ENCODE results near the gene CWF19L2.
"Not testable (repeated sequence)": the region's sequence is repeated elsewhere in the genome, so short reads cannot be mapped to it uniquely, and the experiment has no call there.

Gene CWF19L2

DNA sequence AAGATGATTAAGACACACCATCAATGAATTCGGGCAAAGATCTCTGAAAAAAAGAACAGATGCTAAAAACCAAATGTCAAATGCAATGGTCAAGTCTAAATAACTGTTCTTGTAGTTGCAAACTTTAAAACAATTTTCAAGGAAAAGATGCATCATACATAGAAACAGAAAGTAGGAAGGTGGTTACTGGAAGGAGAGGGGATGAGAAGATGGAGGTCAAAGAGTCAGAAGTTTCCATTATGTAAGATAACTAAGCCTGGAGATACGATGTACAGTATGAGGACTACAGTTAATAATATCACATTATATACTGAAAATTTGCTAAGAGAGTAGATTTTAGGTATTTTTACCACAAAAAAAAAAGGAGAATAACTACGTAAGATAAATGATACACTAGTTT, 27.1 kb downstream of the CWF19L2 start:
- DNase-seq, result no peak

DNA sequence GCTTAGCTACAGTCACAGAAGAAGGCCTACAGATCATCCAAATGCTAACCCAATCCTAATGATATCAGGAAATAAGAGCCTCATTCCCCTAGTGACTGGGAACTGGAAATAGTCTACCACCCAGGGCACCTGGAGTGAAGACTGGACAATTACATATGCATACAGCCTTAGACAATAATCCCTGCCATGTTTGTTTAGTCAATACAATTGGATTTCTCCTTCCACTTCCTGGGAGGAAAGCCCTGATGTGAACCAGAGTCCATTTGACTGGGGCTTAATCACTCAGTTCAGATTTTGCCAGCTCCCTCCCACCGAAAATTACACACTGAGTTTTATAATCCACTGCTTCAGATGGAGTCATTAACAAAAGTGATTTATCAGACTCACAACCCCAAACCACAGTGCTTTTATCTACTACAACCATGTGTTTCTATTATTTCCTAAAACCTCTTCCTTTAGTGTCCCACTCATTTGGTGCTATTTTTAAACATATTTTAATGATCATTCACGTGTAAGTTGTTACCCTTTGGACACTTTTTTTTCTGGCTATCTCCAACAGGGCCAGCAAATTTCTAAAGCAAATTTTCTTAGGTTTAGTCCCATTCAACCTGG, 29.9 kb downstream of the CWF19L2 start:
- DNase-seq, result no peak

DNA sequence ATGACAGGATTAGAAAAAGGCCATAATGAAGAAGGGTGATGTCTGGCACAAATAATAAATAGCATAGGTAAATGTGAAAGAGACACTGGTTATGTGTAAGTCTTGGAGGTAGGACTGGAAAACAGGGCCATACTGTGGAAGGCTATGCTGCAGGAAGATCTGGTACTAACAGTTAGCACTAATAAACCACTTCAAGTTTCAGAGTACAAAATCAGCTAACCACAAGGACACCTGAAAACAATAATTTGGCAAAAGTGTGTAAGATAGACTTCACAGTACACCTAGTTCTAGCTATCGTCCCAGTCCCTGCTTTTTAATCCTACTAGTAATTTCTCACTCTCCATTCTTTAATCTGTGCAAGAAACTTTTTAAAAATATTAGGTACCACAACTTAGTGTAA, 44.3 kb downstream of the CWF19L2 start:
- no peak for DNase-seq

DNA sequence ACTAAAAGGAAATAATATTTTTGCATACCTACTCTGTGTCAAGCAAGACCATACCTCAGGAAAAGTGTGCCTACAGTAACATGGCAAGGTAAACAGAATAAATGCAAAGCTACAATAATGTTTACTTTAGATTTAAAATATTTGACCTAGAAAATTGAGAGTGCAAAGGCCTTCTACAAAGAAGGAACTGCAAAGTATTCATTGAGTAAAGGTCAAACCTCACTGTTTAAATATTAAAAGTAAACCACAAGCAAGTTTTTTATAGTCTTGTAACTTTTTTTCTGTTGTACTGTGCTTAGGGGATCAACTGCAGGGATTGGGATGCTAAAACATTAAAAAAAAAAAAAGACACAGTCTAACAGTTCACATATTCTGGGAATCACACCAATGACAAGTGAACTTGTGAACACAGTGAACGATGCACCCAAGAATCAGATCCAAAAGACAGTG, 48.8 kb downstream of the CWF19L2 start:
- DNase-seq, result no peak

DNA sequence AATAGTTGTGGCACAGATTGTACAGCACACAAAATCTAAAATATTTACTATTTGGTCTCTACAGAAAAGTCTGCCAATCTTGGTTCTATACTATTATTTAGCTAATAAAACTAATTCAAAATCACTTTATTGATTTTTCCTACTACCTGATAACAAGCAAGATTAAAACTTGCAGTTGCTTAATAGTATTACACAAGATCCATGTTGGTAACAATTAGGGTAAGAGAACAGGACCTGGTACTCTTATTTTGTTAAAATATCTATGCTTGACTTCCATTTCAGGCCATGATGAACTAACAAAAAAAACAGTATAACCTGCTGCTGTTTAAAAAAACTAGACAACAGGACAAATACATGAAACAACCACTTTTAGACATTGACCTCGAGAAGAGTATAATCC, 52.4 kb downstream of the CWF19L2 start:
- no peak for DNase-seq

DNA sequence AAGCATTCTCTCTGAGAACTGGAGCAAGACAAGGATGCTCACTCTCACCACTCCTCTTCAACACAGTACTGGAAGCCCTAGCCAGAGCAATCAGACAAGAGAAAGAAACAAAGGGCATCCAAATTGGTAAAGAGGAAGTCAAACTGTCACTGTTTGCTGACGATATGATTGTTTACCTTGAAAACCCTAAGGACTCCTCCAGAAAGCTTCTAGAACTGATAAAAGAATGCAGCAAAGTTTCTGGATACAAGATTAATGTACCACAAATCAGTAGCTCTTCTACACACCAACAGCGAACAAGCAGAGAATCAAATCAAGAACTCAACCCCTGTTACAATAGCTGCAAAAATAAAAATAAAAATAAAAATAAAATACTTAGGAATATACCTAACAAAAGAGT, 56.5 kb downstream of the CWF19L2 start:
- not testable (repeated sequence) for DNase-seq

DNA sequence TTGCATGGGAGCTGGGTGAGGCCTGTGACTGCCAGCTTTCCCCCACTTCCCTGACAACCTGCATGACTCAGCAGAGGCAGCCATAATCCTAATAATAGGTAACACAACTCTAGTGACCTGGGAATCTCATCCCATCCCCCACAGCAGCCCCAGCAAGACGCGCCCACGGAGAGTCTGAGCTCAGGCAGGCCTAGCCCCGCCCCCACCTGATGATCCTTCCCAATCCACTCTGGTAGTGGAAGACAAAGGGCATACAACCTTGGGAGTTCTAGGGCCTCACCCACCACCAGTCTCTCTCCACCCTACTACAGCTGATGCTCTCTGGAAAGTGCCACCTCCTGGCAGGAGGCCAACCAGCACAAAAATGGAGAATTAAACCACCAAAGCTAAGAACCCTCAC, 60.3 kb downstream of the CWF19L2 start:
- DNase-seq, result no peak

DNA sequence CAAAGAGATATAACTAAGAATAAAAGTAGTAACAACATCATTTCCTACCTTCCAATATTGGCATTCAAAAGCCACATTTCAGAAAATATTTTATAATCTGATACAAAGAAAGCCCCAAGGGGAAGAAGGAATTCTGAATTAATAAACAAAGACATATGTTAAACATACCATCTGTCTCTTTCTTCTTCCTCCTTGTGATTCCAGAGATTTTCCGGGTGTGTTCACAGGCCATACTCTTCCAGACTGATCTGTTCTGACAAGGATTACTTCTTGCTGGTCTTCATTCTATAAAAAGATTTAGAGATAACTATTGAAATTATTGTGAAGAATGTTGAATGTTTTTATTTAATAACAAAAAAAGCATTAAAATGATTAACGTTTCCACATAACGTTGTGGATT, 65.0 kb downstream of the CWF19L2 start:
- no peak for DNase-seq

DNA sequence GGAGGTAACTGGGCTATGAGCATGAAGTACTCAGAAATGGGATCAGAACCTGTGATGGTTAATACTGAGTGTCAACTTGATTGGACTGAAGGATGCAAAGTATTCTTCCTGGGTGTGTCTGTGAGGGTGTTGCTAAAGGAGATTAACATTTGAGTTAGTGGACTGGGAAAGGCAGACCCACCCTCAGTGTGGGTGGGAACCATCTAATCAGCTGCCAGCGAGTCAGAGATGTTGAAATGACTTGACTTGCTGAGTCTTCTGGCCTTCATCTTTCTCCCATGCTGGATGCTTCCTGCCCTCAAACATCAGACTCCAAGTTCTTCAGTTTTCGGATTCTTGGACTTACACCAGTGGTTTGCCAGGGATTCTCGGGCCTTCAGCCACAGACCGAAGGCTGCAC, 66.9 kb downstream of the CWF19L2 start:
- not testable (repeated sequence) for DNase-seq

DNA sequence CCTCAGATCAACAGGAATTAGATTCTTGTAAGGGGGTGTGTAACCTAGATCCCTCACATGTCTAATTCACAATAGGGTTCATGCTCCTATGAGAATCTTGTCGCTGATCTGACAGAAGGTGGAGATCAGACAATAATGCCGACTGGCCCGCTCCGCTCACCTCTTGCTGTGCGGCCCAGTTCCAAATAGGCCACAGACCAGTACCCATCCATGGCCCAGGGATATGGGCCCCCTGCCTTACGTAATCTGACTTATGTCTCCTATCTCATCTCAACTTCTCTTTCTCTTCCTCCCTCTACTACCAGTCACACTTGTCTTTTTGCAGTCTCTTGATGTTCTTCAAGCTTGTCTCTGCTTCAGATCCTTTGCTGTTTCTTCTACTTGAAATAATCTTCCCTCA, 70.0 kb downstream of the CWF19L2 start:
- DNase-seq, result no peak

DNA sequence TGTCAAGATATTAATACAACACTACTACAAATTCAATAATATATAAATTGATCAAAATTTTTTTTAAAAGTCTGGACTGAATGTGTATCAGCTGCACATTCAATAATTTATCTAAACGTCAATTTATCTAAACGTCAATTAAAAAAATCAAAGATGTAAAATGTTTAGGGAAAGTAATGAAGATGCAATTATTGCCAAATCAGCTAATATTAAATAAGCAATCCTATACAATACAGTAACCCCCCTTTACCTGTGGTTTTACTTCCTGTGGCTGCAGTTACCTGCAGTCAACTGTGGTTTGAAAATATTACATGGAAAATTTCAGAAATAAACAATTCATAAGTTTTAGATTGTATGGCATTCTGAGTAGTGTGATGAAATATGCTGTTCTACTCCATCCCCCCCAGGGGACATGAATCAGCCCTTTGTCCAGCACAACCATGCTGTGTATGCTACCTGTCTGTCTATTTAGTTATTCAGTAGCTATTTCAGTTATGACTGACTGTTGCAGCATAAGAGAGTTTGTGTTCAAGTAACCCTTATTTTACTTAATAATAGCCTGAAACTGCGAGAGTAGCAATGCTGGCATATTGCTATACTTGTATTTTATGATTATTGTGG, 72.2 kb downstream of the CWF19L2 start:
- DNase-seq, result no peak

DNA sequence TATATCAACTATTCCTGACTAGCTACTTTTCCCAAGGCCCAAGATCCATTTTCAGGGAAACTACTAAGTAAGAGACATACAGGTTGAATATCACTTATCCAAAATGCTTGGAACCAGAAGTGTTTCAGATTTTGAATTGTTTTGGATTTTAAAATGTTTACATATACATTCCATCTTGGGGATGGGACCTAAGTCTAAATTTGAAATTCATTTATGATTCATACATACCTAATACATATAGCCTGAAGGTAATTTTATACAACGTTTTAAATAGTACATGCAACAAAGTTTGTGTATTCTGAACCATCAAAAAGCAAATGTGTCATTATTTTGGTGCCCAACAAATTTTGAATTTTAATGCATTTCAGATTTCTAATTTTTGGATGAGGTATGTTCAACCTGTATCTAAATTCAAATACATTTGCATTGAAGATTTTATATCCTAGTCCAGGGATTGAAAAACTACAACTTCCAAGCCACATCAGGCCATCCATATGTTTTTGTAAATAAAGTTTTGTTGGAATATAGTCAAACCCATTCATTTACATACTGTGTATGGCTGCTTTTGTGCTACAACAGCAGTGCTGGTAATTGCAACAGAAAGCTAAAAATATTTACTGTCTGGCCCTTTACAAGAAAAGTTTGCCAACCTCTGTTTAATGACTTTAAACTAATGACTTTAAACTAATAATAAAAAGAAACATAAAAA, 73.3 kb downstream of the CWF19L2 start:
- no peak for DNase-seq

DNA sequence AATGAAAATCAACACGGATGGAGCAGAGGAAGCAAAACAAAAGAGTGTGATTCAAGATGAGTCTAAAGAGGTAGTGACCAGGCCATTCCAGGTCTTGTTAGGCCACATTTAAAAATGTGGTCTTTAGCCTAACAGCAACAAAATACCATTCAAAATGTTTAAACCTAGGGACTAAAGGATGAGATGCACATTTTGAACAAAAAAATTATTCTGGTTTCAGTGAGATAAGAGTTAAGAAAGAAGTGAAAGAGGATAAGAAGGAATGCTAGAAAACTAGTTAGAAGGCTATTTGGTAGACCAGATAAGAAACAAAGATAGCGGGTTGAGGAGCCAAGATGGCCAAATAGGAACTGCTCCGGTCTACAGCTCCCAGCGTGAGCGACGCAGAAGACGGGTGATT, 85.2 kb downstream of the CWF19L2 start:
- no peak for DNase-seq

DNA sequence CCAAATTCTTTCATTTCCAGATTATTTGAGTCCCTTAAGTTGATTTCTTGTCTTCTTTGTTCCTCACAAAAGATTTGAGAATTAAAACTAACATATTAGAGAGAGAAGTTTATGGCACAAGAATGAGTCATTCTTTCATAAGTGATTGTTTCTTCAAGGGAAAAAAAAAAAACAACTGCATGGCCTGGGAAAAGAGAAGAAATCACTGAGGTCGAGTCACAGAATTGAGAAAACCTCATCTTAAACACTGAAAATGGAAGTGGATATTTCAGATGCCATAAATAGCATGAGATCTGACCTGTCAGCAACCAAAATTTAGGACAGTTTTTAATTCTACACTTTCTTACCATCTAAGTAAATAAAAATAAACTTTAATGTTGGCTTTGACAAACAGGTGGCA, 87.2 kb downstream of the CWF19L2 start:
- no peak for DNase-seq

DNA sequence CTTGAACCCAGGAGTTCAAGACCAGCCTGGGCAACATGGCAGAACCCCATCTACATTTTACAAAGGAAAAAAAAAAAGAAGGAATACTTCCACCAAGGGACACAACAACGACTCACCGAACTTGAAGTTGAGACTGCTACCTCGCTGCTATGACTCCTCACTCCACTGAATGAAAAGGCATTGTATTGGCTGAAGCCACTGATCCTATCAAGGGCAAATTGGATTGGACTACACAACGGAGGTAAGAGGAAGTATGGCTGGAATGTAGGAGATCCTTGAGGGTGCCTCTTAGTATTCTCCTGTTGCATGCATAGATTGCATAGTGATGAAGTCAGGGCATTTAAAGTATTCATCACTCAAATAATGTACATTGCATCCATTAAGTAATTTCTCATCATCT, 97.9 kb downstream of the CWF19L2 start:
- no peak for DNase-seq

DNA sequence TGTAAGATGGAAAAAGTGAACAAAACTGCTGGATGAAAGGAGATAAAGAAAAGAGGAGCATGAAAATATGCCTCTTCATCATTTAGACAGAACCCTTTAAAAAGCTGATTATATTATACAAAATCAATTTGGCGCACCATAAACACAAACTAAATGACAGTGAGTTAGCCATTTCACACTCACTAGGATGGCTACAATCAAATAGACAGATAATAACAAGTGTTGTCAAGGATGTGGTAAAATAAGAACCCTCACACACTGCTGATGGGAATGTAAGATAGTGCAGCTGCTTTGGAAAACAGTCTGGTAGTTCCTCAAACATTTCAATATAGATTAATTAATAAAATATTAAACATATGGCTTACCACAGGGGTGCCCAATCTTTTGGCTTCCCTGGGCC, 99.7 kb downstream of the CWF19L2 start:
- DNase-seq, result no peak

DNA sequence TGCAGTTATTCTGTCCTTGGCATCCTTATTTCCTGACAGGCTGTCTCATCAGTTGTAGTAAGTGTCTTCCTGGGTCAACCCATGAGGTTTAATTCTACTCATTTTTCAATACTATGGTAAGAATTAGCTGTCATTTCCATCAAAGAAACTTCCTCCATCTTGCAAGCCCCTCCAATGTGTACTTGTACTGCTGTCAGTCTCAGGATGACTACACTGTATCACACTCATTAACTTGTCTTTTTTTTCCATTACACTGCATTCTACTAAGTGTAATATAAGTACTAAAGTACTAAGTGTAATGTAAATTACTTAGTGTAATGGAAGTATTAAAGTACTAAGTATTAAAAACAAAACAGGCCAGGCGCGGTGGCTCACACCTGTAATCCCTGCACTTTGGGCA, 102.8 kb downstream of the CWF19L2 start:
- DNase-seq, result no peak

DNA sequence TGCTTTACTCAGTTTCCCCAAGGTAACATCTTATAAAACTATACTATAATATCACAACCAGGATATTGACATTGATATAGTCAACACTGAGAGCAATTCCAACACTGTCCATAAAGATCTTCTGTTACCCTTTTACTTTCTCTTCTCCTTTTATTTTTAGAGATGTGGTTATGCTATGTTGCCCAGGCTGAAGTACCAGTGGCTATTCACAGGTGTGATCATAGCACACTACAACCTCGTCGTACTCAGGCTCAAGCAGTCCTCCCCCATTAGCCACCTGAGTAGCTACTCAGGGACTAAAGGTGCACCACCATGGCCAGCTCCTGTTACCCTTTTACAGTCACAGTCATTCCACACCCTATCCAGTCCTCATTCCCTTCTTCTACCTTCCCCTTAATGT, 119.7 kb downstream of the CWF19L2 start:
- DNase-seq, result no peak

DNA sequence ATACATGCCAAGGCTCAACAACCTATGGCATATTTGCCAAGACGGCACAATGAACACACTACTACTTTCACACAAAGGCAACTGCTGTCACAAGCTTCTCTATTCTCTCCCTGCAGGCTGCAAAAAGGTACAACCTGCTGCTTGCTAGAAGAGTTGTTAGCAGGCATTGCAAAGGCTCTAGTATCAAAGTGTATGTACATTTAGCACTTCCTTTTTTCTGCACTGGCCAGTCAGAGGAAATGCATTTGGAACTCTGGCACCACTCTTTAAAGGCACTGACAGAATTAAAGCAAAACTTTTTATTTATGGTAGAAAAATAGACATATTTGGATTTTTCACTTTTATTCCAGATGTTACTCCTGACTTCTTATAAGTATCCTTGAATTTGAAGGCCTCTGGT, 125.9 kb downstream of the CWF19L2 start:
- no peak for DNase-seq

DNA sequence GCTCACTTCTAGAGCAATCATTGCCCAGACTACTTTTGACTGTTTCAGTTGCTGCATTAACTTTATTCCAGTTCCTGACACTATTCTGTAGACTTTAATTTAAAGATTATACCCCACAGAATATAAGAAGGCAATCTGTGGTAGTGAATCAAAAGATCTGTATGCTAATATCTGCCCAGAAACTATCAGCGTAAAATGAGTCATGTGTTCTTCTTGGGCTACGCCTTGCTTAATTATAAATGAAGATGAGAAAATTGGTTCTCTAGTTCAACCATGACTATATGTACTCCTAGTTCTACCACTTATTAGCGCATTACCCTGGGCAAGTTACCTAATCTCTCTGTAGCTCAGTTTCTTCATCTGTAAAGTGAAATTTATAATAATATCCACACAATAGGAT, 128.5 kb downstream of the CWF19L2 start:
- no peak for DNase-seq

DNA sequence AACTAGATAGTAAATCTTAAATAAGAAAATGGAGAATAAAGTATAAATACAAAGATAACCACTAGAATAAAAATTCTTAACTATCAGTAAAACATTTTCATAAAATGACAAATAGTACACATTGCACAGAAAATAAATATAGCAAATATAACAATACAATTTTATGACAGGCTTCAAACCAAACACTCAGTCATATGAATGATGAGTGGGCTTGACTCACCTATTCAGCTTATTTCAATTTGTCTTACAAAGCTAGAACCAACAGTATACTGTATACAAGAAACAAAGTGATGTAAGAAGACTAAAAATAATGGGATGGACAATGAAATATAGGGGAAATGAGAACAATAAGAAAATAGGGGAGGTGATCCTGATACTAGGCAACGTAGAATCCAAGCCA, 141.2 kb downstream of the CWF19L2 start:
- DNase-seq, result no peak

DNA sequence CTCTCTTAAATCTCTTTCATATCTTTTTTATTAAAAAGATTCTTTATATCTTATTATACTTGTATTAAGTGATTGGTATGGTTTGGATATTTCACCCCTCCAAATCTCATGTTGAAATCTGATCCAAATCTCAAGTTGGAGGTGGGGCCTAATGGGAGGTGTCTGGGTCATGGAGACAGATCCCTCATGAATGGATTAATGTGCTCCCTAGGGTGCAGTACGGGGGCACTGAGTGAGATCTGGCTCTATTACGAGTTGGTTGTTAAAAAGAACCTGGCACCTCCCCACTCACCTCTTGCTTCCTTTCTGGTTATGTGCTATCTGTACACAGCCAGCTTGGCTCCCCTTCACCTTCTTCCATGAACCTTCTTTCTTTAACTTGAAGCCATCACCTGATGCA, 149.6 kb downstream of the CWF19L2 start:
- no peak for DNase-seq

DNA sequence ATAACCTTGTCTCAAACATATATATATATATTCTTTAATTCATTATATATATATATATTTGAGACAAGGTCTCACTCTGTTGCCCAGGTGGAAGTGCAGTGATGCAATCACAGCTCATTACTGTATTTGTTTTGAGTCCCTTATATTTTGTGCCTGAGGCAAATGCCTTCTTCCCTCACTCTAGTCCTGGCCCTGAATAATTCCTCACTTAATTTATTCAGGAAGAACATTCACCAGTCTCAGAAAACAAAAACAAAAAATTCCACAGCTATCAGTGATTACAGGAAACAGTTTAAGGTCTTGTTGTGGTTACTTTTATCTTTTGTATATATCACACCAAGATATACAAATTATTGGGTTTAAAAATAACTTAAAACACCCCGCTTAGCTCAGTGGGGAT, 155.7 kb downstream of the CWF19L2 start:
- DNase-seq, result no peak

DNA sequence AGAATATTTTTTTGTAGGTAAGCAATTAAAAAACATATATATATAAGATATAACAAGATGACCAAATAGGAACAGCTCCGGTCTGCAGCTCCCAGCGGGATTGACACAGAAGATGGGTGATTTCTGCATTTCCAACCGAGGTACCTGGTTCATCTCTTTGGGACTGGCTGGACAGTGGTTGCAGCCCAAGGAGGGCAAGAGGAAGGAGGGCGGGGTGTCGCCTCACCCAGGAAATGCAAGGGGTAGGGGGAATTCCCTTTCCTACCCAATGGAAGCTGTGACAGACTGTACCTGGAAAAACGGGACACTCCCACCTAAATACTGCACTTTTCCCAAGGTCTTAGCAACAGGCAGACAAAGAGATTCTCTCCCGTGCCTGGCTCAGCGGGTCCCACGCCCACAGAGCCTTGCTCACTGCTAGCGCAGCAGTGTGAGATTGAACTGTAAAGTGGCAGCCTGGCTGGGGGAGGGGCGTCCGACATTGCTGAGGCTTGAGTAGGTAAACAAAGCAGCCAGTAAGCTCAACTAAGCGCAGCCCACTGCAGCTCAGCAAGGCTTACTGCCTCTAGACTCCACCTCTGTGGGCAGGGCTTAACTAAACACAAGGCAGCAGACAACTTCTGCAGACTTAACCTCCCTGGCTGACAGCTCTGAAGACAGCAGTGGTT, 163.8 kb downstream of the CWF19L2 start:
- no peak for DNase-seq
